HG02610 (cell line): Measurements from ENCODE around the gene RFTN2.
"Not testable (repeated sequence)": the region's sequence is repeated elsewhere in the genome, so short reads cannot be mapped to it uniquely, and the experiment has no call there.

Experiments used
- ATAC-seq: cut with Tn5 transposase; IDR thresholded peaks from one replicate; pipeline ENCODE4 v1.9.1; 2021; ENCODE audit warnings: mild to moderate bottlenecking, moderate library complexity; ENCODE audit not compliant: unreplicated experiment

The RFTN2 gene

GRCh38 chr2:197675246-197675645 is at the start of gene RFTN2:
Gene RFTN2, minus strand, starts transcription at chr2:197675587. Its CDS starts 129 bp downstream, at chr2:197675458.
- ATAC-seq, result no peak

GRCh38 chr2:197717863-197718262 is 42.5 kb upstream of the RFTN2 start:
- ATAC-seq, result no peak

GRCh38 chr2:197713271-197713670 is 37.9 kb upstream of the RFTN2 start:
- no peak for ATAC-seq

GRCh38 chr2:197711578-197711977 is 36.2 kb upstream of the RFTN2 start:
- no peak for ATAC-seq

- ATAC-seq, result peak; percentile 89
These were observed 35.1 kb upstream of the RFTN2 start for GRCh38 chr2:197710424-197711042.

- ATAC-seq, result not testable (repeated sequence)
These were observed 33.8 kb upstream of the RFTN2 start for GRCh38 chr2:197709140-197709539.

- ATAC-seq, result no peak
These were observed 32.9 kb upstream of the RFTN2 start for GRCh38 chr2:197708331-197708730.

GRCh38 chr2:197707316-197708213 is 32.2 kb upstream of the RFTN2 start:
- ATAC-seq, result no peak

- no peak for ATAC-seq
These were observed 31.4 kb upstream of the RFTN2 start for GRCh38 chr2:197706839-197707207.

- ATAC-seq, result no peak
These were observed 30.8 kb upstream of the RFTN2 start for GRCh38 chr2:197705912-197706838.

- ATAC-seq, result peak; percentile 84
These were observed 29.9 kb upstream of the RFTN2 start, which contains the start of gene MARS2 for GRCh38 chr2:197705121-197705911. Gene MARS2, plus strand, starts transcription at chr2:197705369. Its CDS starts 37 bp downstream, at chr2:197705406.

GRCh38 chr2:197704434-197705120 is 29.2 kb upstream of the RFTN2 start:
- ATAC-seq, result peak; percentile 31

GRCh38 chr2:197700960-197701359 is 25.6 kb upstream of the RFTN2 start:
- ATAC-seq, result no peak

GRCh38 chr2:197699724-197700123 is 24.3 kb upstream of the RFTN2 start:
- not testable (repeated sequence) for ATAC-seq

GRCh38 chr2:197696571-197696970 is 21.2 kb upstream of the RFTN2 start:
- not testable (repeated sequence) for ATAC-seq

- ATAC-seq, result not testable (repeated sequence)
These were observed 20.6 kb upstream of the RFTN2 start for GRCh38 chr2:197695971-197696370.

- not testable (repeated sequence) for ATAC-seq
These were observed 19.8 kb upstream of the RFTN2 start for GRCh38 chr2:197695206-197695605.

- no peak for ATAC-seq
These were observed 2.1 kb upstream of the RFTN2 start for GRCh38 chr2:197677483-197677882.

GRCh38 chr2:197677056-197677455 is 1.7 kb upstream of the RFTN2 start:
- ATAC-seq, result no peak
